CD1c-positive myeloid dendritic cell (primary cell): ENCODE results near the gene CADPS2.

Experiments
- DNase-seq: peaks from one replicate; pipeline ENCODE4 v3.0.0-alpha.2; 2016; ENCODE audit errors: extremely low spot score

Gene CADPS2

GRCh38 chr7:122770686-122771335, 115.4 kb downstream of the CADPS2 start:
- no peak for DNase-seq

DNA sequence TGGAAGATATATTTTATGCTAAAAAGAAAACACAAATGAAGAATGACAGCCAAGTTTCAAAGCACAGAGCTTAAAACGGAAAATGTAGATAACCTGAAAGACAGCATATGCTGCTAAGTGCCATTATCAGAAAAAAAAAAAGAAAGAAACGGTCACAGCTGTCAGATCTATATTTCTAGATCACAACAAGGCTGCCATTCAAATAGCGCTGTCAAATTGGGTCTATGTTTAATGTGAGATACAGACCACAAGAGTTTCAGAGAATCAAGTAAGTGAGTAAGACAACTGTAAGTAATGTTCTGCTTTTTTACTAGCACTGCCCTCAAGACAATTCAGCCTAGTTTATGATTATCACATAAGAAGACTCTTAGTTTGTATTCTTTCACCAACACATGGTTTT, 117.4 kb downstream of the CADPS2 start:
- no peak for DNase-seq

DNA sequence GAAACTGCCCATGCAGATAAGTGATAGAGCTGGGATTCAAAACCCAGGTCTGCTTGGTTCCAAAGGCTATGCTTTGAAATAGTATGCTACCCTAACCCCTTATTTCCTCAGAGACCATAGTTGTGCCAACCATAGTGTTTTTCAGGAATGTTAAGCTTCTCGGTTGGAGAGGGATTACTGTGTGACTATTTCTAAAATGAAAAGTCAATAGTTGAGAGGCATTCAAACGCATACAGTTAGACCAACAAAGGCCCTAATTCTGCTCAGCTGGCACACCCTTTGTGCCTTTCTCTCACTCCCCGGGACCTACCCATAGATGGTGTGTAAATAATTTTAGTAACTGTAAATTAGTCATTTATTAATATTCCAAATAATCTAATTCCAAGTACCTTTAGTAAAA, 118.9 kb downstream of the CADPS2 start:
- no peak for DNase-seq

DNA sequence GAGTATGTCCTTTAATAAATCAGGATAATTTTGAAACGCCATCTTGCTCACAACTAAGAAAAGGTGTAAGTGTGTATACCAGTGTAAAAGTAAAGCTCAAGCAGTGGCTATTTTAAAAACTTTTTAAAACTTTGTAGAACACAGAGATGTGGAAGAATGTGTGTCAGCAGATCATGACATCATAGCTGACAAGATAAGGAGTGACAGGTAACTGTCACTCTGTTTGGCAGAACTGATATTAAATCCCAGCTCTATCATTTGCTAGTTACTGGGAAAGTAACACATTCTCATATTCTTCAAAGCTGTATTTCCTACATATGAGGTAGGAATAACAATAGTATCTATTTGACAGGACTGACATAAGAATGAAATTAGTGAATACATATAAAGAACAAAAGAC, 119.7 kb downstream of the CADPS2 start:
- DNase-seq: no peak

DNA sequence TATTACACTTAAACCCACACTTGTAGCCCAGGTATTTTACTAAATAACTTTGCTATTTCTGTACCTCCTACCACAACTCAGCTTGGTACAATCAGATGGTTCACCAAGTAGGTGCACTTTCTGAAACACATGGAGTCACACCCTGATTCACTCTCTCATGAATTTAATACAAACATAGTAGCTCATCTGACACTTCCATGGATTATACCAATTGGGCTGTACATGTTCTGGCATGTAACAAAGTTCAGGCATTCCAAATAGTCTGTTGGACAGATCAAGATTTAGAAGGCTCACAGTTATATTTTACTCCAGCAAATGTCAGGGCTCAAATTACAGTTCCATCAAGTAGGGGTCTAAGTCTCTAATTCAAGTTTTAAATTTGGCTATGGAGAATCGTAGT, 121.4 kb downstream of the CADPS2 start:
- DNase-seq: no peak

DNA sequence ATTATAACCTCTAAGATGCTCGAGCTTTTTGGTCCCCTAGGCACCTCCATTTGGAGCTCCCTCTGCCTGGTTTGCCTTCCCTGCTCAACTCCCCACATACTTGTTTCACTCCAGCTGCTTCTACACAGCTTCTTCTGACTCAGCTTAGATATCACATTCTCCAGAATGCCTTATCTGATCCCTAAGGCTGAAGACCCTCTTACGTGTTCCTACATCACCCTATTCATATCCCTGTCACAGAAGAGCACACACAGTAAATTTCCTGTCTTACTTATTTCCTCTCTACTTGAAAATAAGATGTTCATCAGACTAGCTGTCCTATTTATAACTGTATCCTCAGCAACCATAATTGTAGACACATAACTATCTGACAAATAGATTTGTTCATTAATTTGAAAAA, 122.2 kb downstream of the CADPS2 start:
- no peak for DNase-seq

- DNase-seq: no peak
Observed at GRCh38 chr7:122762071-122762470, 124.2 kb downstream of the CADPS2 start.

GRCh38 chr7:122758501-122758900, 127.8 kb downstream of the CADPS2 start:
- no peak for DNase-seq

DNA sequence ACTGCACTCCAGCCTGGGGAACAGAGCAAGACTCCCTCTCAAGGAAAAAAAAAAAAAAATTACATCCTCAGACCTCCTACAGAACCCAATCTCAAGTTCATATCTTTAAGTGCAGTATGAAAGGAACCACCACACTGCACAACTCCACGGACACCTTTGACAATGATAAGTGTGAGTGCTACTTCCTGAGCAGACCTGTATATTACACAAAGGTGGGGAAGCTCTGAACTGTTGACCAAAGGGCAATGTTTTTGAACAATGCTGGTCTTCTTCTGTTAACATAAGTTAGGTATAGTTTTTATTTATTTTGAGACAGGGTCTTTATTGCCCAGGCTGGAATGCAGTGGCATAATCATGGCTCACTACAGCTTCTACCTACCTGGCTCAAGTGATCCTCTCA, 129.4 kb downstream of the CADPS2 start:
- DNase-seq: no peak

GRCh38 chr7:122755696-122756095, 130.6 kb downstream of the CADPS2 start:
- no peak for DNase-seq

DNA sequence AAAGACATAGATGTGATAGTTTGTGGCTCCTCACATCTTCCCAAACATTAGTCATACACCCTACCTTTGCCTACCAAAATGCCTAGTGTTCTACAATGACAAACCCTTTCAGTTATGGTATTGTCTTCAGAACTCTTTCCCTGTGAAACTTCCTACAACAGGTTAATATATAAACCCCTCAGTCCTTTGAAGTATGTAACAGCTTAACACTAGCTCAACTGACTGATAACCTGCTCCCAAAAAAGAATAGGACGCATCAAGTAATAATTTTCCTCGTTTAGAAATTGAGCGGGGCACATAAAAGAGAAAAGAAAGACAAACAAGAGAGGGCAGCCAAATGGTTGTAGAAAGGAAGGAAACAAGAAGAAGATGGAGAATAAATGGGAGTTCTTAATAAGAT, 133.7 kb downstream of the CADPS2 start:
- DNase-seq: no peak

DNA sequence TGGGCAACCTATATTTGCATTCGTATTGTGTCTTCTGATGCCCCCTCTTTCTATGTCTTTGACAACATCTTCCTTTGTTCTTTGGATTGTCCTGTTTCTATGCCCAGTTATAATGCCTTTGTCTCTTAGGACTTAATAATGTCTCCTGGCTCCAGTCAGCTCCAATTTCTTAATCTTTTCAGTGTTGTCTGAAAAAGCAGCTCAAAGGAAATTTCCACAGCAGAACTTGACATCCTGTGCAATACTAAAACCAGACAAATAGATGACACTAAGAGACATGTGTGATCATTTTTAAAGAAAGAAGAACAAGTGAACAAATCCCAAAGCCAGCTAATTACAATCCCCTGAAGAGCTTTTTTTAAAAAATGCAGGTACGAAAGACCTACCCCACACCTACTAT, 135.9 kb downstream of the CADPS2 start:
- no peak for DNase-seq

DNA sequence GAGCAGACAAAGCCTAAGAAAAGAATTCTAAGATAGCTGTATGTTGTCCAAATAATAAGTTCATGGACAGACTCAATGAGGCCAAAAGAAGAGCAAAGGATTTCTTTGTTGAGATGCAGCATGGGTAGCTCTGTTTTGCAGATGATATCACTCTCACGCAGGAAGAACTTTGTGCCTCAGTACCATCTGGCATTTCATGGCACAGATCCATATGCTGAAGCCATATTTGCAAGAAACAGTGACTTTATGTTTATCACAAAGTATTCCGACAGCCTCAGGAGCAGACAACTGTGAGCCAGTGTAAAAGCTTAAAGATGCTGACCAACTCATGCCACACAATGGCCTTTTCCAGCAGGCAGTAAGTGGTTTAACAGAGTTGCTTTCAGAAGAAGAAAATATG, 138.1 kb downstream of the CADPS2 start:
- no peak for DNase-seq

- no peak for DNase-seq
Observed at GRCh38 chr7:122746948-122747347, 139.3 kb downstream of the CADPS2 start.

DNA sequence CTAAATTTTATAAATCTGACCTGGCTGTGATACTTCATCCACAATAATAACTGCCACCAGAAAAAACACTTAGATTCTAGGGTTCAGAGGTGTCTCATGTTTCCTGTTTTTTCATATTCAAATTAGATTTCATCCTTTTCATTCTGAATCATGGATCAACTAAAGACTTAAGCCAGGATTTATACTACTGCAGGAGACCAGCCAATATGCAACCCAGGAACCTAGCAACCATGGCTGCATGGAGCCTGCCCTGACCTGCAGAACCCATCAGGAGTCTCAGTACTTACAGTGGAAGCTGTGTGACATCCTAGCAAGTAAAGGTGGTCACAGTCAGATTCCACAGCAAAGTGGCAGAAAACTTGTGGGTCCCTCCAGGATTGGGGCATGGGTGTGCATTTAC, 143.0 kb downstream of the CADPS2 start:
- DNase-seq: no peak

DNA sequence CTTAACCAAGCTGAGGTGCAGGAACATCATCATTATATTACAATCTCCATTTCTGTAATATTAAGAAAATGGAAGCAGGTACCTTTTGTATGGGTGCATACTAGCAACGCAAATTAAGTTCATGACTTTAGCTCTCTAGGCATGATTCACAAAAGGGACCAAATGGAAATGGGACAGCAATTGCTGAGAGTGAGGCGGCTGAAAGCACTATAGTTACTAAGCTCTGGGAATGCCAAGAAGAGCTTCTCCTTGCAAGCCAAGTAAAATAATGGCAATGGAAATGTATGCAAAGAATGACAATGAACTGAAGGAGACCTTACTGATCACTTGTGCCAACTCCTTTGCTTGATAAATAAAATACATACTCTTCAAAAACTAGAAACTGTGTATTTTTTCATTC, 147.3 kb downstream of the CADPS2 start:
- DNase-seq: no peak

DNA sequence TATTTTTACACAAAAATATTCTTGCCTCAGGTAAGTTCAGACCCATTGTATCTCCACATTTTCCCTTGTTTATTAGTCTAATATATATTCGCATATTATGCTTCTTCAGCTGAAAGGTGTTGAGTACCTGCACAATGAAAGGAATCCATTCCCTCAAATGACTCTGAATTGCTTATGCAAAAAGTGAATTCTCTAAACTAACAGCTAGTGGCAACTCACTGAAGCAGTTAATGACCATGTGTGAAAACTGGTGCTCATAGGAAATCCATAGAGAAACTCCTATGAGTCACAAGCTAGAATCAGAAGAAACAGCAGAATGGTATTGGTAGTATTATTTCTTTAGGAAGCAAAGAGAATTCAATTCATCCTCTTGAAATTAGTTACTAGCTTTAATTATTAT, 150.1 kb downstream of the CADPS2 start:
- no peak for DNase-seq

DNA sequence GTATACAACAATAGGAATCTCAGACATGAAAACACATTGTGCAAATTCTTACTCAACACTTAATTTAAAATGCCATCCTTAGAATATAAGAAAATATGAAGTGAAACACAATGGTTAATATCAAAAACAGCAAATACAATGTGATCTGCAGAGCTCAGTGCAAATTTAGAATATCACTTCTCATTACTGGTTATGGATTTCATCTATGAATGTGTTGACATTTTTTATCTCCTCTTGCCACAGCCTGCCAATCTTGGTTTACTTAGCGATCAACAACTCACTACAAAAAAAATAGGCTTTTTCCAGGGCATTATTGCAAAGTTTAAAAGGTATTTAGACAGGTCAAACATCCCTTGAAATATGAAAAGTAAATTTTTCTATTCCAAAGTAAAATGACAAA, 158.5 kb downstream of the CADPS2 start:
- no peak for DNase-seq

GRCh38 chr7:122727354-122727753, 158.9 kb downstream of the CADPS2 start:
- no peak for DNase-seq

DNA sequence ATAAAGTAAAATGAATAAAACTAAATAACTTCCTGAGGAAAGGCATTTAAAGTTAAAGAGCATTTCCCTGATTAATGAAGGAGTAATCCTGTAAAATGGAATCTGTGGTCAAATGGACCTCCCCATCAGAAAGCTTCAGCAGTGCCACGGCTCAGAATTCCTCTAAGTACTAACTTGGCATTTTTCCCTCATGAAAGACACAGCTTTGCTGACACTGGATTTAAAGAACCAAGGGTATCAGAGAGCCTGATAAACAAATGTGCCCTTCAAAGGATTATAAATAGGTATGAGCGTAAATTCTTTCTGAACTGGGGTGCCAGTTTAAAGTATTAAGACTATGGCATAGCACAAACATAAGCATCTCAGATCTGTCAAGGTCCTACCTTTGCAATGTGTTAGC, 159.4 kb downstream of the CADPS2 start:
- no peak for DNase-seq

DNA sequence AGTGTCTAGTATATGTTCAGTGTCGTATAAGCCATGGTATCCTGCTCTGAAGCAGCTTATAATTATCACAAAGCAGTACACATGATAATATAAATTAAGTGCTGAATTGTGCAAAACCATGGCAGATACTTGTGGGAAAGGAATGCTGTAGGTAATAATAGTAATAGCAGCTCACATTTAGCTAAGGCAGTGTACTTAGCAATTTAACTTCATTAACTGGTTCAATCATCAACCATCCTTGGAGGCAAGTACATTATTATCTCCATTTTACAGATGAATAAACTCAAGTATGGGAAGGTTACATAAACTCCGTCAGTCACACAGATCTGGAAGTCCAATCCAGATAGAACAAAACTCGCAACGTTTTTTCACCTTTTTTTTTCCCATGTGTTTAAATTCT, 161.9 kb downstream of the CADPS2 start:
- no peak for DNase-seq

GRCh38 chr7:122719010-122719578, 167.2 kb downstream of the CADPS2 start:
- no peak for DNase-seq

- DNase-seq: no peak
Observed at GRCh38 chr7:122717356-122718089, 168.7 kb downstream of the CADPS2 start.
